NK-92 treated with Interleukin-12 subunit alpha and Interleukin-12 subunit beta, amount 100 ng/mL, for 24 hours (cell line): ENCODE results near the gene ZBTB1.
"Not testable (repeated sequence)": the region's sequence is repeated elsewhere in the genome, so short reads cannot be mapped to it uniquely, and the experiment has no call there.

Experiments used
- DNase-seq: peaks from one replicate; lab custom pipeline; 2025; lab: John Stamatoyannopoulos, UW

Gene ZBTB1

DNA sequence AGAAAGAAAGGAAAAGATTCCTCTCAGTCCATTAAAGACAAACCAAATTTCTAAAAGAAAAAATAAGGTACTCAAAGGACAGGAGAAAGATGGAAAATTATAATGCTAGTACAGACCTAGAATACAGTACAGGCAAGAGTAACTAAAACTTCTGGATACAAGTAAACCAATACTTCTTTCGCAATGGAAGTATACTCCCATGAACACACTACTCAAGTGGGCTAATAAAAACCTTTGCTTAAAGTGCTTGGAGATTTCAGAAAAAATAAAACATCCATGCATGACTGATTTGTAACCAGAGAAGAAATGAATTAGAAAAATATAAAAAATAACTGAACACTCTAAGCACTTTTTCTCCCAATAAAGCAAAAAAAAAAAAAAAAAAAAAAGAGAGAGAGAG is 4.5 kb upstream of the ZBTB1 start:
- no peak for DNase-seq

DNA sequence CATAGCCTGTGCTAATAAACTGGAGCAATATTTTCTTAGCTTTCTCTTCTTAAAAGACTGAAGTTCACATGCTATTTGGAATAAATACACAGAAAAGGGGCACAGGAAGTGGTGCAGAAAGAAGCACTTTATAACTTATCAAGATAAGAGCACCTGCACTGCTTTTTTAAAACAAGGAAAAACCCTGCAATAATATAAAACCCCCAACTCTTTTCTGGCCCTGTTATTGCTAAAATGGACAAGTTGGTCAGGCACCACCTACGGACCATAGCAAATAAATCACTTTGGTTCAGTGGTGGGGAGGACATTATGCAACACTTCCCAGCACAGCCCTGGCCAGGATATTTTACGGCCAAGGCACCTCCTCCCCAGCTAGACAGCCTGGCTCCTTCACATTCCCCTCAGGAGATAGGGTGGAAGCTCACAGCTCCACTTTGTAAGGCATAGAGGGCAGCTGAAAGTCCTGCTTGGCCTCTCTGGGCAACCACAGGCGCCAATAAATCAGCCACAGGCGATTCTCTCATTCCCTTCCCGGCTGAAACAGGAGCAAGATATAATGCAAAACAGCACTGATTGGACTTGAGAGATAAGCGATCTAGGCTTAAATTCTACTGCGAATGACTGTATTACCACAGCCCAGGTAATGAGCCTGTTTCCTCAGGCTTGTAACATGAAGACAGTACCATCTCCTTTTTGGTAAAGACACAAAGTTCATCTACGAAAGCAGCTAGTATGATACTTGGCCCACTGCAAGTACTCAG is 3.0 kb upstream of the ZBTB1 start:
- DNase-seq: peak; percentile 16

DNA sequence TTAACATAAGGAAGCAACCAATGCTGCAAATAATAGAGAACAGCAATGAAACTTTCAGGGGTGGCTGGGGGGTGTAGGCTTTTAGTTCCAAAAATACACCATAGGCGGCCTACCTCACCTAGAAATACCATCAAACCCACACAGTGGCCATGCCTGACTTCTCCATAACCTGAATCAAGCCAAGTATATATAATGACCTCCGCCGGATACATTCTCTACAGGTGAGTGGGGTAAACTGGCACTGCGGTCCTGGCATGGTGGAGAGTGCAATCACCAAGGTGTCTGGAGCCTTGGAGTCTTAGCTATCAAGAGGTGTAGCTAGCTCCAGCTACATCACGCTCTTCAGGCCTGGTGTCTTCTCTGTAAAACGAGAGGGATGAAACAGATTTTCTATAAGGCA is 2.1 kb upstream of the ZBTB1 start:
- DNase-seq: peak; percentile 10

DNA sequence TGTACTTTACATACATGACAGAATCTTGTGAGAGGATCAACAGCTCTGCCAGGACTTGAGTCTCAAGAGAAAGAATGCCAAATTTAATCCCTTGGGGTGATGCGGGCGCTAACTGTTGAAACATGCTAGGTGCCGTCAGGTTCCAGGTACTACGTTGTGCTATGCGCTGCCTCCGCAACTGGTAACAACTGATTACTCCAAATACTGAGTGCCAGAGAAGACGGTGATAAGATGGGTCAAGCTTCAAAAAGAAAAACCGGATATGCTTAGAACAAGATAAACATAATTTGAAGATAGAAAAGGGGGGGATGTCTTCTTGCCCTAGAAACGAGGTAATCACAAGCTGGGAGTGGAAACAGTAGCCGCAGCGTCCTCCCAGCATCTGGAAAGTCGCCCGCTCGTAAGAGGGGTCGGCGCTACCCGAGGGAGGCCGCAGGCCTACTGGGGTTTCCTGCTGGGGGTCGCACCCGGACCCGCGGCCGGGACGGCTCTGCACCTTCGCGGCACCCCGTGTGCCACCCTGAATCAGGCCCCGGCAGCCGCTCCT is 1.6 kb upstream of the ZBTB1 start:
- no peak for DNase-seq

DNA sequence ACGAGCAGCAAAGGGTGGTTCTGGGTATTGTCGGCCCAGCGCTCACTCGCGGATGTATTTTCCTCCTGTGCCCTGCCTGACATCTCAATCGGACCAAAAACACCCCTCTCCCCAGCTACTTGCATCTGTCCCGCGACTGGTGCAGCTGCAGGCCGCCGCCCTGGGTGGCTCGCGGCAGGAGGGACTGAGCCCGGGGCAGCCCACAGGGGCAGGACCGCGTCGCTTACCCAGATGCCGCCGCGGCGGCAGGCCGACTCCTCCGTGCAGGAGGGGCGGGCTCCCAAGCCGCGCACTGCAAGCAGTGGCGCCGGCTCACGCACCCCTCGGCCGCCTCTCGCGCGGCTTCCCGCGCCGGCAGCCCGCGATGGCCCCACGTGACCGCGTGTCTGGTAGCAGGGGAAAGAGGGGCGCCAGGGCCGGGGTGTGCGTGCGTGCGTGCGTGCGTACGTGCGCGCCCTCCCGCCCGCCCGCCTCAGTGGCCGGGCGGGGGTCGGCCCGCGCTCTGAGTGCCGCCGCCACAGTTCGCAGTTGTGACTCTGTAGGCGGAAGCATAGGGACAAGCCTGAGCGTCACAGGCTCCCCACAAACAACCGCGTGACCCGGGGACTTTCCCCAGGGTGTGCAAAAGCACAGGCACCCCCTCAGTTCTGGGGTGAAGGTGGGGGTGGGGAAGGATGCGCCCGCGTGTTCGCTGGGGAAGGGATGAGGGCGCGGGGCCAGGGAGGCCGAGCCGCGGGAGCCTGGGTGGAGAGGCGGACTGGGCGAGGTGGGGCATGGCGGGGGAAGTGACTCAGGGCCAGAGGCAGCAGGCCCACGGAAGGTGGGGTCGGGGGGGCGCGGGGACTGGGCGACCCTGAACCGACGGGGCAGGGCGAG is 898 bp upstream of the ZBTB1 start, which contains the start of gene ZBTB25:
Gene ZBTB25 (minus strand): TSS at position 405 of the 876 bp plus-strand sequence. CDS start 13,305 bp downstream, outside the sequence.
- peak; percentile 96 for DNase-seq

DNA sequence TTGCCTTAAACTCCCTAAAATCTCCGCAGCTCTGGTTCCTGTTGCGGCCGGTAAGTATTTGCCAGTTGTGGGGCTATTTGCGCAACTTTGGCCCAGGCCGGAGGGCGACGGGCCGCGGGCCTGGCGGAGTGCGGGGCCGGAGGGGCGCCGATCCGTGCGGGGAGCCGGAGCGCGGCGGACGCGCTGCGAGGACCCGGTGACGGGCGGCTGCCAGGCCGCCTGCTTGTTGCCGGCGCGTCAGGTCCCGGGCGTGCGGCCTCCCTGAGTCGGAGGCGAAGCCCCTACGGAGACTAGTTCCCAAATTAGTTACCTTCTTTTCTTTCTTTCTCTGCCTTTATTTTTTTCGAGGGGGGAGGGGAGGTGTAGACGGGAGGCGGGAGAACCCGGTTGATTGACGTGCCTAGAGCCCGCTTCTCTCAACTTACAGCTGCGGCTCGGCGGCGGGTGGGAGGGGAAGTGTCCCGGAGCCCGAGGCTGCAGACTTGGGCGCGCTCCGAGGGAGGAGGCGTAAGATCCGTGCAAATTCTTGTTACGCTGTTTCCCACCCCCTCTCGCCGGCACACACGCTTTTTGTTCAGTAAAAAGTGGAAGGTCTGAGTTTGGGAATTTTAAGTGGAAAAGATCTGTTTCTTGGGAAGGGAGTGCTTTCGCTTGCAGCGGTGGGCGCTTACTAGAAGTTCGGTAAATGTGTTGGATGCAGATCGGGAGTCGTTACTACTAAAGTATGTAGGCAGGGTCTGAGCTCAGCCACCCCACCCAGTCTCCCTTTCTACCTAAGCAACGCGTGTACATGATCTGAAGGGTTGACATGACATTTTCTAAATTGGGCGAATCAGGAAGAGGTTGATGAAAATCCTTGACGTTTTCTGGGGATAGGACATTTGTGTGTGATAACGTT is 576 bp downstream of the ZBTB1 start:
- DNase-seq: peak; percentile 82

DNA sequence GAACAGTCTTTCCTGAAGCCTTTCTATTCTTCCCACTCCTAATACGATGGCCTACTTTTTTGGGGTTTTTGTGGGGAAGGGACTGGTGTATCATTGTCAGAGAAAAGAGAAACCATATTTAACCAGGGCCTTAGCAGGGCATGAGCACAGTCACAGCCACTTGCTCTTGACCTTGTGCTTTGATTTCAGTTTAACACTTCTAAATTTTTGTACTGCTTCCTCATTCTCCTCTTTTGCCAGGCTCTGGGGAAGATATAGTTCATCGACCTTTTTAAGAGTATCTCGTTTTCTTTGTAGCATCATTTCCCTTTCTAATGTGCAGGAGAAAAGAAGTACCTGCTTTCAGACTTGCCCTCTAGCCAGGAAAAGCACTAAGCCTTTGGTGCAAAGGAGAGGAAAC is 2.2 kb downstream of the ZBTB1 start:
- DNase-seq: no peak

DNA sequence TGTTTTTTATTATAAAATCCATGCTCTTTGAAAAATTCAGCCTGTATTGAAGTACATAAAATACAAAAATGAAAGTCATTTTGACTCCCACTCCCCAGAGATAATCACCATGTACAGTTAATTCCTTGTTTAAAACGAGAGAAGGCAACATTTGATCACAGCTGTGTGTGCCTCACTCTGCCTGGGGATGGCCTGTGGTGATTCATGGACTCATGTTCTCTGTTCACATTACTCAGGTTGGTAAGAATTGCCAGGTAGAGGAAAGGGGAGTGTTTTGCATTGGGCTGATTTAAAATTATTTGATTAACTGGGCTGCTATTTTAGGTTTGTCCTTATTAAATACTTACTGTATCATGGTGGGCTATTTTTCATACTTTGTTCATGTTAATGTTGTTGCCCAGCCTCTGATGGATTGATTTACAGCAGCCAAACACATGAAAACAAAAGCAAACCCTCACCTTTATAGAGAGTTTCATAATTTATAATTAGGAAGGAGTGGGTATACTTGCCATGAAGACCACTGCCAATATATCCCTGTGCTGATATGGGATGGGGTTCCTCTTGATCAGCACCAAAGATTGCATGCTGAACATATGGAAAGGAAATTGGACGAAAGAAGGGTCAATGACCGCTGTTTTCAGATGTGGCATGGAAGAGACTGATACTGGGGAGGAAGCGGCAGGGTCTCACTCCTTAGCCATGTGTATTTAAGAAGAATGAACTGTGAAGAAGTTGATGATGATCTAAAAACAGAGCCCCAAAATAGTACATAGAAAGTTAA is 3.0 kb downstream of the ZBTB1 start:
- DNase-seq: peak; percentile 10

DNA sequence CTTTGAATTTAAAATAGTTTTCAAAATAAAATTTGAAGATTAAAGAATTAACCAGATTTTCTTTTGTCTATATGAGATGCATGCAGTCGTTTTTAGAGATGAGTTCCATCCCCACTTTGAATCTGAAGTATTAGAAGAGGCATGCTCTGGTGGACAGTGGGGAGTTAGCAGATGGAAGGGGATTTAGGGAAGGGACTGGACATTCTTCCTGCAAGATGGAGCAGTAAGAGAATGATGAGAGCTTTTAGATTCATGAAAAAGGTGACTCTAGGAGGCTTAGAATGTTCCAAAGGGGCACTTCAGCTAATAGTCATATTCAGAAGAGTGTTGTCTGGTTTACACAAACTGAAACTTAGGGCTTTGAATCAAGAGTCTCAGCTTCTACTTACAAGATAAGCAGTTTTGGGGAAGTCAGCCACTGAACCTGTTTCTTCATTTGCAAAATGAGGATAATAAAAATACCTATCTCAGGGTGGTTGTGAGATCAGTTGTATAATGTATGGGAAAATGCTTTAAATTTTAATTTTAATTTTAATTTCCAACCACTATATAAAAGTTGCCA is 3.7 kb downstream of the ZBTB1 start:
- no peak for DNase-seq

DNA sequence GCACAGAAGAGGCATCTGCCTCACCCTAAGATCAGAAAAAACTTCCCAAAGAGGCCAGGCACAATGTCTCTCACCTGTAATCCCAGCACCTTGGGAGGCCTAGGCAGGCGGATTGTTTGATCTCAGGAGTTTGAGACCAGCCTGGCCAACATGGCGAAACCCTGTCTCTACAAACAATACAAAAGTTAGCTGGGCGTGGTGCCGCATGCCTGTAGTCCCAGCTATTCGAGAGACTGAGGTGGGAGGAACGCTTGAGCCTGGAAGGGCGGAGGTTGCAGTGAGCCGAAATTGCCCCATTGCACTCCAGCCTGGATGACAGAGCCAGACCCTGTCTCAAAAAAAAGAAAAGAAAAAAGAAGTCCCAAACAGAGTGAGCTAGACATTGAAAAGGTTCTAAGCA is 4.5 kb downstream of the ZBTB1 start:
- no peak for DNase-seq

DNA sequence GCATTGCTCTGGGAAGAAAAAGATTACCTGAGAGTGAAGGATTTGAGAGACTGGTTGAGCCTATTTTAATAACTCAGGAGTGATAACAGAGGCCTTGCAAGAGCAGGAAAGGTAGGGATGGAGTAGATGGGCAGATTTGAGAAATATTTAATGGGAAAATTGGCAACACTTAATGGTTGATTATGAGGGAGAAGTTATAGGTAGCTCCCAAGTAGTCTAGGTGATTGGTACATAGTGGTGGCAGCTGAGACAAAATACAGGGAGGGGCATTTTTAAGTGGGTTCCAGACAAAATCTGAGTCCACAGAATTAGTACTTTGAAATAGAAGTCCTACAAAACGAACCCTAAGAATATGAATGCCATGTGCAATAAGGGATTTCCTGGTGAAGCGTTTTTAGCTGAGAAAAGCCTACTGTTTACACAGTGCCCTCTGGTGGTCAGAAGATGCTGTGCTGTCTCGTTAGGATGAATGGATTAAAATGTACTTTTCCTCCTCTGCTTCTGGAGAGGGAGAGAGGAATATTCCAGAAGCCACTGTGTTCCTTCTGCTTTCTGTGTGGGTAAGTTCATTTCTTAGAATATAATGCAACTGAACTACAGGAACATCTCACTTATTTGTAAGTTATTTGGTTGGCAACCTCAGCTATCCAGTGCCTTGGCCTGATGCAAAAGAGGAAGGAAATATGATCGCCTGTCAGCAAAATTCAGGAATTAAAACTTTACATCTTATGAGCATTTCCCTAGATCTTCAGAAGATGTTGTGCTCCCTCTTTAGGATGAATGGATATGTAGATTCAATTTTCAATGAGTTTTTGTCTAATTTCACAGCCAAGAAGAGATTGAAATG is 6.5 kb downstream of the ZBTB1 start:
- peak; percentile 34 for DNase-seq

DNA sequence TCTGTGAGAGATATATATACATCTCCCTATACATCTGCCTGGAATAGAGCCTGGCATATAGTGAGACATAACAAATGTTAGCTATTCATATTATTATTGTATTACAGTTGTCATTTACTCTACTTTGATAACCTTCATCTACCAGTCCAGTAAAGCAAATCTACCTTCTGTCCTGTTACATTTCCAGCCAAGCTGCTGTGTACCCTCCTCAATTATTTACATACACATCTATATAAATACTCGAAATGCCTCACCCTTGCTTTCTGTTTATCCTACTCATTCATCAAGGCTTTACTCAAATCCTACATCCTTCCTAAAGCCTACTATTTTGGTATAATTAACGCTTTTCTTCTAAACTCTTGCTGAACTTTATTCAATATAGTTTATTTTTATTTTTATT is 8.7 kb downstream of the ZBTB1 start:
- DNase-seq: no peak

DNA sequence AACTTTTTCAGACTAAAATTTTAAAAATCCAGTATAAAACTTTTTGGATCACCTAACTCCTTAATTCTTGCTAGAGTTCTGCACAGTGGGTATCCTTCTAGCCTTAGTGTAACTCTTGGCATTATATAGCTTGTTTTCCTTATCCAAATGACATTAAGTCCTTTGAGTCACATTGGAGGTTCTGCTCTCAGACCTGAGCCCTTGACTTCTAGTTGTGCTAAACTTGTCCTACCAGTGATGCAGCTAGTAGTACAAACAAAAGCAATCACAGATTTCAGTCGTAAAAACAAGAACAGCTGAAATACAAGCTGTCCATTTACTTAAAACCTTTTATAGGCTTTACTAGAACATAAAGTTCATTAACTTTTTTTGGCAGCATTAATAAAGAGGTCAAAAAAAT is 10.5 kb downstream of the ZBTB1 start:
- no peak for DNase-seq

DNA sequence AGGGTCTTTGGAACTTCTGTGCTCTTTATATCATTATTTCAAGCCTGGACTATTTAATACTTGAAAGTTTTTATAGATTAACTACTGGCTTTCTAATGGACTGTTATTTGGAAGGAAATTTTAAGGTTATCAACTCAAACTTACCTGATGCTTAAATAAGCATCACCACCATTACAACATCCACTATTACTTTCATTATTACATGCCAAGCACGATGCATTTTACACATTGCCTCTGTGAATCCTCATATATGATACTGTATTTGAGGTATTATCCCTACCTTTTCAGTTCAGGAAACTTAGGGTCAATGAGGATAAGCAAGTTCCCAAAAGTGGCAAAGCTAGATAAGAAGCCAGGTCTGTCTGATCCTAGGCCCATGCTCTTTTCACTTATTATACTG is 12.4 kb downstream of the ZBTB1 start:
- no peak for DNase-seq

DNA sequence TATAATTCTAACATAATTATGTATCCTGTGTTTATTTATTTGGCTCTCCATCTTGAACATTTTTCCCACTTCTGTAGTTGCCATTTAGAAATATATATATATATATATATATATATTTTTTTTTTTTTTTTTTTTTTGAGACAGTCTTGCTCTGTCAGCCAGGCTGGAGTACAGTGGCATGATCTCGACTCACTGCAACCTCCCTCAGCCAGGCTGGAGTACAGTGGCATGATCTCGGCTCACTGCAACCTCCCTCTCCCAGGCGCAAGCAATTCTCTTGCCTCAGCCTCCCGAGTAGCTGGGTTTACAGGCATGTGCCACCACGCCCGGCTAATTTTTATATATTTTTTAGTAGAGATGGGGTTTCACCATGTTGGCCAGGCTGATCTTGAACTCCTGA is 13.1 kb downstream of the ZBTB1 start:
- not testable (repeated sequence) for DNase-seq

DNA sequence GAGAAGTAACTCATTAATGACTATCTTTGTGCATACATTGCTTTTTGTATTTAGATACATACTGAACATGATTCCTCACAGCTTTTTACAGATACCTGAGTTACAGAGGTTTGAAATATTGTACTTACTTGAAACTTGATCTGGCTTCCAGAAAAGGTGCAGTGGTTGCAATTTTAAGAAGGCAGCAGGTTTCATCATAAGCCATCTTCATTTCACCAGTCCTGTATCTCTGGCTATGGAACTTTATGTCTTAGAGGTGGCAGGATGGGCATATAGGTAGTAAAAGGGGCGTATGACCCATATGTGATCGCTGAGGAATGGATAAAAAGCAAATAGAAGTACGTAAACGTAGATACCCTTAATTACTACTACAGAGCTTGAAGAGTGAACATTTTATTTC is 13.7 kb downstream of the ZBTB1 start:
- no peak for DNase-seq

DNA sequence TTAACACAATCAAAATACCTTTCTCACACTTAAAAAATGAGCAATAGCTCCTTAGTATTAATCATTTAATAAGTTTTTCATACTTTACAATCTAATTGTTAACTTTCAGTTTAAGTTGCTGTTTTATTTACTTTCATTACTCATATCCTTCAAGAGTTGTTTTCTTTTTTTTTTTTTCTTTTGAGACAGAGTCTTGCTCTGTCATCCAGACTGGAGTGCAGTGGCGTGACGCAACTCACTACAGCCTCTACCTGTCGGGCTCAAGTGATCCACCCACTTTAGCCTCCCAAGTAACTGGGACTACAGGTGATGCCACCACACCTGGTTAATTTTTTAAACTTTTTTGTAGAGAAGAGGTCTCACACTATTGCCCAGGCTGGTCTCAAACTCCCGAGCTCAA is 16.1 kb downstream of the ZBTB1 start:
- DNase-seq: no peak

DNA sequence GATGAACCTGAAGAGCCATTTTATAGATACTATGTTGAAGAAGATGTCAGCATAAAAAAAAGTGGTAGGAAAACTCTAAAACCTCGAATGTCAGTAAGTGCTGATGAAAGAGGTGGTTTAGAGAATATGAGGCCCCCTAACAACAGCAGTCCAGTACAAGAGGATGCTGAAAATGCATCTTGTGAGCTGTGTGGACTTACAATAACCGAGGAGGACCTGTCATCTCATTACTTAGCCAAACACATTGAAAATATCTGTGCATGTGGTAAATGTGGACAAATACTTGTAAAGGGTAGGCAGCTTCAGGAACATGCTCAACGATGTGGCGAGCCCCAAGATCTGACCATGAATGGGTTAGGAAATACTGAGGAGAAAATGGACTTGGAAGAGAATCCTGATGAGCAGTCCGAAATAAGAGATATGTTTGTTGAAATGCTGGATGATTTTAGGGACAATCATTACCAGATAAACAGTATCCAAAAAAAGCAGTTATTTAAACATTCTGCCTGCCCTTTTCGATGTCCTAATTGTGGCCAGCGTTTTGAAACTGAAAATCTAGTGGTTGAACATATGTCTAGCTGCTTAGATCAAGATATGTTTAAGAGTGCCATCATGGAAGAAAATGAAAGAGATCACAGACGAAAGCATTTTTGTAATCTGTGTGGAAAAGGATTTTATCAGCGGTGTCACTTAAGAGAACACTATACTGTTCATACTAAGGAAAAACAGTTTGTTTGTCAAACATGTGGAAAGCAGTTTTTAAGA is 18.2 kb downstream of the ZBTB1 start:
- DNase-seq: no peak

DNA sequence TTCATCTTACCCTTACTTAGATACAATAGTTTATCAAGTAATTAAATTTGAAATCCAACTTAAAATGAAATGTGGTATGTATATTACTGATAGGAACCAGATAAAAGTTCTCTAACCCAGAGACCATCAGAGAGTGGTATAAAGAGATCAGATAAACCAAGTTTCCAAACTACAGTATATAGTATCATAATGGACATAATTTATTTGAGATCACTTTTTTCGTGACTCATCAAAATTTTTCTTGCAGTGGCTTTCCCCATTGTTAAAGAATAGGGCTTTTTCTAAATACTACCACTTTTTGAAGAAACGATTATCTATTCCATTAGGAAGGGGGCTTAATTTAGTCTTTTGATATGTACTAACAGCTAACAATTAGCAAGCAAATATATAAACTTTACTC is 20.8 kb downstream of the ZBTB1 start:
- no peak for DNase-seq
